Activated naive CD8-positive, alpha-beta T cell treated with anti-CD3 and anti-CD28 coated beads, Interleukin-2, amount 50 U/mL, for 24 hours (primary cell): ENCODE measurements around the gene SPP2.

Experiments used
- ATAC-seq: fragments of 150-1000 bp; cut with Tn5 transposase; one replicate; pipeline ENCODE4 v1.10.0; 2021
- DNase-seq: peaks from one replicate; pipeline ENCODE4 v3.0.0; 2021
- H3K27ac Mint-ChIP-seq: one replicate; pipeline ENCODE4 v1.8.0; 2021; ENCODE audit warnings: mild to moderate bottlenecking, mixed read lengths
- H3K27me3 Mint-ChIP-seq: one replicate; pipeline ENCODE4 v1.8.0; 2021; ENCODE audit warnings: mixed read lengths
- H3K36me3 Mint-ChIP-seq: one replicate; pipeline ENCODE4 v1.8.0; 2021; ENCODE audit warnings: low read depth, mixed read lengths
- H3K4me1 Mint-ChIP-seq: one replicate; pipeline ENCODE4 v1.8.0; 2021; ENCODE audit warnings: mixed read lengths
- H3K4me3 Mint-ChIP-seq: one replicate; pipeline ENCODE4 v1.8.0; 2021; ENCODE audit warnings: mild to moderate bottlenecking, moderate library complexity, mixed read lengths
- H3K9me3 Mint-ChIP-seq: one replicate; pipeline ENCODE4 v1.8.0; 2021; ENCODE audit warnings: mixed read lengths

Gene SPP2

DNA sequence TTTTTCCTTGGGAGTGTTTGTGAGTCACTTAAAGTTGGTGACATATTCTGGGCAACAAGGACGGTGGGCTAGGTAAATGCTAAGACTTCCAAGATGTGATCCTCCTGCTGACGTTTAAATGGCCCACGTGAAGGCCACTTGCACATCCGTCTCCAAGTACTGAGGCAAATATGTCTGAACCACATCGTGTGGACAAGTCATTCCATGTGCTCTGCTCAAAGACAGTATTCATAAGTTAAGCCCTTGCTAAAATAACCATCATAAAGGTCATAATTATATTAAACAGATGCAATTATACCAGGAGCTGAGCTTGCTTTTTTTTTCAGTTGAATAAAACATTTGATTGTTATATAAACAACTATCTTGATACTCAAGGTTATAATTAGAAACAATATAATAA is 44.8 kb downstream of the SPP2 start:
- Mint-ChIP-seq H3K27me3 (no peaks in the 10 kb centered on the region), H3K27ac (no peak overlapping the region), H3K4me3 (no peak overlapping the region), H3K4me1 (peaks cover 17% of the 10 kb centered on the region), H3K36me3 (no peaks in the 10 kb centered on the region), H3K9me3 (no peaks in the 10 kb centered on the region)
- DNase-seq (no peak), ATAC-seq (no peak)

DNA sequence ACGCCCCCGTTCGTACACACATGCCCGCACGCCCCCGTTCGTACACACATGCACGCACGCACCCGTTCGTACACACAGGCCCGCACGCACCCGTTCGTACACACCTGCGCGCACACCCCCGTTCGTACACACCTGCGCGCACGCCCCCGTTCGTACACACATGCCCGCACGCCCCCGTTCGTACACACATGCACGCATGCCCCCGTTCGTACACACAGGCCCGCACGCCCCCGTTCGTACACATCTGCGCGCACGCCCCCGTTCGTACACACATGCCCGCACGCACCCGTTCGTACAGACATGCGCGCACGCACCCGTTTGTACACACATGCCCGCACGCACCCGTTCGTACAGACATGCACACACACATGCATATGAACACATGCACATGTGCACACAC is 45.7 kb downstream of the SPP2 start:
- no peak overlapping the region for H3K27ac Mint-ChIP-seq
- H3K9me3 Mint-ChIP-seq, result no peaks in the 10 kb centered on the region
- no peak overlapping the region for H3K4me3 Mint-ChIP-seq

GRCh38 chr2:234098681-234099080 is 48.2 kb downstream of the SPP2 start:
- ATAC-seq (no peak), DNase-seq (no peak)
- H3K4me1 Mint-ChIP-seq, result peaks cover 26% of the 10 kb centered on the region
- H3K4me3 Mint-ChIP-seq, result no peak overlapping the region
- no peaks in the 10 kb centered on the region for H3K27me3 Mint-ChIP-seq
- H3K27ac Mint-ChIP-seq, result no peak overlapping the region
- no peaks in the 10 kb centered on the region for H3K9me3 Mint-ChIP-seq
- no peaks in the 10 kb centered on the region for H3K36me3 Mint-ChIP-seq

More for the DNA sequence above, 45.7 kb downstream of the SPP2 start:
- Mint-ChIP-seq H3K27me3 (no peaks in the 10 kb centered on the region), H3K4me1 (peaks cover 26% of the 10 kb centered on the region), H3K36me3 (no peaks in the 10 kb centered on the region)
- DNase-seq, result no peak
- no peak for ATAC-seq

DNA sequence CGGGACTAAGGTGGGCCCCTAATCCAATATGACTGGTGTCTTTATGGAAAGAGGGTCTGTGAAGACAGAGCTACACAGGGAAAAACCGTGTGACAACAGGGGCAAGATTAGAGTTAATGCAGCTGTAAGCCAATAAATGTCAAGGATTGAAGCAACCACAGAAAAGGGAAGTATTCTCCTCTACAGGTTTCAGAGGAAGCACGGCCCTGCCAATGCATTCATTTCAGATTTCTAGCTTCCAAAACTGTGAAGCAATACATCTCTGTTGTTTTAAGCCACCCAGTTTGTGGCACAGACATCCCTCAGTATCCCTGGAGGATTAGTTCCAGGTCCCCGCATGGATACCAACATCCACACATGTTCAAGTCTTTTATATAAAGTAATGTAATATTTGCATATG is 48.8 kb downstream of the SPP2 start:
- Mint-ChIP-seq H3K4me1 (peaks cover 26% of the 10 kb centered on the region), H3K4me3 (no peak overlapping the region), H3K27me3 (no peaks in the 10 kb centered on the region), H3K27ac (no peak overlapping the region), H3K9me3 (no peaks in the 10 kb centered on the region), H3K36me3 (no peaks in the 10 kb centered on the region)
- ATAC-seq (no peak), DNase-seq (no peak)

DNA sequence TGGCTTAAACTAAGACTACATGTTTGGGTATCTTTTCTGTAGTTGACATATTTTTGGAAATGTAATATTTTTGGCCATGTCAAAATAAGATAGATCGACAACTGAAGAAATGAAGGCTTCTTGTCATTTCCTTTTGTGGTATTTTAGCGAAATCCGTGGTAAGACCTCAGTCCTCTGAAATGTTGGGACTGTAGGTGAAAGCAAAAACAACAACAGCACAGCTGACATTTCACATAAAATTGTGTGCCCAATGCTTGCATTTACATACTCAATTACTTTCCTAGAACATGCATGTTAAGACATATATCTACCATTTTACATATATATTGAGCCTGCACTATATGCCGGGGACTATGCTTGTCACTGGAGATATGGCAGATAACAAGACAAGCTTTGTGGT is 50.2 kb downstream of the SPP2 start:
- Mint-ChIP-seq H3K9me3 (no peaks in the 10 kb centered on the region), H3K4me3 (no peak overlapping the region), H3K36me3 (no peaks in the 10 kb centered on the region), H3K4me1 (peaks cover 26% of the 10 kb centered on the region), H3K27me3 (no peaks in the 10 kb centered on the region), H3K27ac (no peak overlapping the region)
- DNase-seq (no peak), ATAC-seq (no peak)

DNA sequence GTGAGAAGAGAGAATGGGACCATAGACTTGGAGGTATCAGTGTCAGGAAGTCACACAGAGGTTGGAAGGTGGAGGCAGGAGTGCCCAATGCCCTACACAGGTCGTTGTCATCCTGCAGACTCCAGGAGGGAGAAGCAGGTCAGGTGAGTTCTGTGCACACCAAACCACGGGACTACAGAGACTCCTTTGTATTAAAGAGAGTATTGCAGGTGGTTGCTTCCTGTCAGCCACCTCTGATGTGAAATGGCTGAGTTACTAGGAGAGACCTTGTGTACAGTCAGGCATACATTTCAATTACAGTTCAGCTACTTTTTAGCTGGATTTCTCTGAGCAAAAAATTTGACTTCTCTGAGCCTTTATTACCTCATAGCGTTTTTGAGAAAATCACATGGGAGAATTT is 51.6 kb downstream of the SPP2 start:
- Mint-ChIP-seq H3K27me3 (no peaks in the 10 kb centered on the region), H3K36me3 (no peaks in the 10 kb centered on the region), H3K9me3 (no peaks in the 10 kb centered on the region), H3K4me3 (no peak overlapping the region), H3K4me1 (peaks cover 26% of the 10 kb centered on the region), H3K27ac (no peak overlapping the region)
- DNase-seq, result no peak
- no peak for ATAC-seq

DNA sequence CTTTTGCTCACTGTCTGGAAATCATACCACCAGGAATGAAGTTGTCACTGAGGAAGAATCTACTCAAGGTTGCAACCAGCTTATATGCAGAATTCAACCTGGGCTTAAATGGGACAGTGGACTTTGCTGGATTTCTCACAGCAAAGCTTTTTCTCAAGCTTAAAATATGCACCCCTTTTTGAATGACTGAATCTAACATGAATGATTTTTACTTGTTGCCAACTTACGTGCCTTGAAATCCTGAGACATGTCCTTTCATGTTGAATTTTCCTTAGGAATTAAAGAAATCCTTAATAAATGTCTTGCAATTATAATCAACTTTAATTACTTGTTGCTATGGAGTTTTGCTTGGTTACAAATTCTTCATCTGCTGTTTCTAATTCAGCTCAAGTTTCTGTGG is 57.4 kb downstream of the SPP2 start:
- DNase-seq (no peak), ATAC-seq (no peak)
- no peaks in the 10 kb centered on the region for H3K36me3 Mint-ChIP-seq
- H3K27me3 Mint-ChIP-seq, result no peaks in the 10 kb centered on the region
- H3K27ac Mint-ChIP-seq, result no peak overlapping the region
- H3K9me3 Mint-ChIP-seq, result no peaks in the 10 kb centered on the region
- H3K4me3 Mint-ChIP-seq, result no peak overlapping the region
- H3K4me1 Mint-ChIP-seq, result no peaks in the 10 kb centered on the region

DNA sequence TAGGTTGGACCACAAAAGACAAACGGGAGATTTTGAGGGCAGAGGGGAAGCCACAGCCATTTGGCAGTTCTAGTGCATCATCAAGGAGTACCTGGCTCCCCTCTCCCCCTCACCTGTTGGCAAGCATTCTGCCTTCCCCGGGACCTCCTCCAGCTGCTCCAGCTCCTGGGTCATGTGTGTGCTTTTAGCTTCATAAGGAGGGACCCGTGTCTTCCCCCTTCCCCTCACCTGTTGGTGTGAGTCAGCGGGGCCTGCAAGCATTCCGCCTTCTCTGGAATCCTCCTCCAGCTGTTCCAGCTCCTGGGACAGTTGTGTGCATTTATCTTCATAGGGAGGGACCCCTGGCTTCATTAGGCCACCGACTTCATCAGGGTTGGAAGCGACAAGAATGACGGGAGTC is 58.8 kb downstream of the SPP2 start:
- no peak overlapping the region for H3K27ac Mint-ChIP-seq
- ATAC-seq (no peak), DNase-seq (no peak)
- no peak overlapping the region for H3K4me3 Mint-ChIP-seq
- no peaks in the 10 kb centered on the region for H3K36me3 Mint-ChIP-seq
- peaks cover 2% of the 10 kb centered on the region for H3K27me3 Mint-ChIP-seq
- H3K4me1 Mint-ChIP-seq, result no peaks in the 10 kb centered on the region
- H3K9me3 Mint-ChIP-seq, result no peaks in the 10 kb centered on the region

- Mint-ChIP-seq H3K27ac (no peak overlapping the region), H3K36me3 (no peaks in the 10 kb centered on the region), H3K4me1 (no peaks in the 10 kb centered on the region), H3K27me3 (peaks cover 2% of the 10 kb centered on the region), H3K4me3 (no peak overlapping the region), H3K9me3 (no peaks in the 10 kb centered on the region)
- no peak for ATAC-seq
- no peak for DNase-seq
These were observed 59.7 kb downstream of the SPP2 start for GRCh38 chr2:234110219-234110618.

- Mint-ChIP-seq H3K36me3 (no peaks in the 10 kb centered on the region), H3K9me3 (no peaks in the 10 kb centered on the region), H3K27me3 (peaks cover 5% of the 10 kb centered on the region), H3K4me3 (no peak overlapping the region), H3K27ac (no peak overlapping the region), H3K4me1 (no peaks in the 10 kb centered on the region)
- peak; percentile 86 for ATAC-seq
- DNase-seq, result no peak
These were observed 61.0 kb downstream of the SPP2 start for GRCh38 chr2:234111523-234111922.

DNA sequence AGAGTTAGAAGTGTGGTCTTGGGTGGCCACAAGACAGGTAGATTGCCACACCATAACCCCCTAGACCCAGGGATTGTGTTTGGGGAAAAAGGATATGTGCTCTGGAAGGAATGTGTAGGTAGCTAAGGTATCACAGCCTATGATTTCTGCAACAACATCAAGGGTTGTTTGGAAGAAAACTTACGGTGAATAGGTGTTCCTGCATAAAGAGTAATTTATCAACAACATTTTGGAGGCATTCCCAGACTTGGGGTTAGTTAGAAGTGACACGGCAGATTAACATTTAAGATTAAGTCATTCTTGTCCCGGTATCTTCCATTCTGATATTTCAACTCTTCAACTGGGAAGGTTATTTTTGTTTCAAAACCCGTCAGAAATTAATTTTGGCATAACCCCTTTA is 65.5 kb downstream of the SPP2 start:
- DNase-seq, result no peak
- no peaks in the 10 kb centered on the region for H3K36me3 Mint-ChIP-seq
- H3K4me1 Mint-ChIP-seq, result no peaks in the 10 kb centered on the region

GRCh38 chr2:234121999-234122398 is 71.5 kb downstream of the SPP2 start:
- Mint-ChIP-seq H3K4me3 (no peak overlapping the region), H3K4me1 (no peaks in the 10 kb centered on the region), H3K27me3 (no peaks in the 10 kb centered on the region), H3K27ac (no peak overlapping the region), H3K36me3 (no peaks in the 10 kb centered on the region), H3K9me3 (no peaks in the 10 kb centered on the region)
- no peak for ATAC-seq
- DNase-seq, result no peak

More for the DNA sequence above, 65.5 kb downstream of the SPP2 start:
- Mint-ChIP-seq H3K27me3 (peaks cover 7% of the 10 kb centered on the region), H3K9me3 (no peaks in the 10 kb centered on the region), H3K4me3 (no peak overlapping the region), H3K27ac (no peak overlapping the region)
- no peak for ATAC-seq

GRCh38 chr2:234125451-234126145 is 75.1 kb downstream of the SPP2 start:
- no peak overlapping the region for H3K27ac Mint-ChIP-seq
- DNase-seq (no peak), ATAC-seq (no peak)
- H3K4me3 Mint-ChIP-seq, result no peak overlapping the region
- H3K9me3 Mint-ChIP-seq, result no peaks in the 10 kb centered on the region
- H3K4me1 Mint-ChIP-seq, result no peaks in the 10 kb centered on the region
- H3K27me3 Mint-ChIP-seq, result no peaks in the 10 kb centered on the region
- H3K36me3 Mint-ChIP-seq, result no peaks in the 10 kb centered on the region

GRCh38 chr2:234126146-234126470 is 75.6 kb downstream of the SPP2 start:
- no peak overlapping the region for H3K4me3 Mint-ChIP-seq
- no peak for DNase-seq
- no peak for ATAC-seq
- no peaks in the 10 kb centered on the region for H3K9me3 Mint-ChIP-seq
- no peak overlapping the region for H3K27ac Mint-ChIP-seq
- H3K36me3 Mint-ChIP-seq, result no peaks in the 10 kb centered on the region
- no peaks in the 10 kb centered on the region for H3K27me3 Mint-ChIP-seq
- no peaks in the 10 kb centered on the region for H3K4me1 Mint-ChIP-seq
